ENCODE data around the gene ITPR2. TPM values are rescaled to one million over a fixed set of nuclear protein-coding genes. Genes with fewer than 3 reads are reported as not detected.

The ITPR2 gene
- total RNA-seq, 2 experiments from 2014 or later: 28.8 to 29.9 TPM

- Mint-ChIP-seq H3K27me3 (no peaks in the 10 kb centered on the region), H3K36me3 (ENCODE audit: low read depth) (peaks cover 96% of the 10 kb centered on the region), H3K9me3 (no peaks in the 10 kb centered on the region), H3K4me1 (ENCODE audit: low read depth) (no peaks in the 10 kb centered on the region), H3K27ac (no peak overlapping the region), H3K4me3 (no peak overlapping the region)
- Histone ChIP-seq H3K4me3 (ENCODE audit: low read length) (no peak overlapping the region), H3K4me1 (ENCODE audit: insufficient read depth, low read length) (no peaks in the 10 kb centered on the region), H3K27ac (ENCODE audit: low read depth in 1 of 2, low read length in 2 of 2) (no peak overlapping the region), H3K27me3 (ENCODE audit: control insufficient read depth in 1 of 2, insufficient read depth in 2 of 2, low read length in 2 of 2) (no peaks in the 10 kb centered on the region), H3K36me3 (ENCODE audit: insufficient read depth, low read length) (peaks cover 54% of the 10 kb centered on the region), H3K9me3 (ENCODE audit: control insufficient read depth in 1 of 2, insufficient read depth in 1 of 2, low read length in 2 of 2) (peaks cover 0 to 5% of the 10 kb centered on the region in 2 experiments)
- DNase-seq (no peak), ATAC-seq (ENCODE audit: poor library complexity) (no peak)
- intact Hi-C loops (cut with DNase I, micrococcal nuclease): no loop called here
- CTCF ChIA-PET: no interaction called here
- POLR2A ChIA-PET: no interaction called here
- no peak for TF ChIP-seq CTCF (IDR thresholded peaks at IDR 0.05)
Observed at GRCh38 chr12:26654623-26655022, 178.4 kb downstream of the ITPR2 start.

- TF ChIP-seq CTCF (IDR thresholded peaks at IDR 0.05): peak; percentile 51
- H3K4me1 ChIP-seq (ENCODE audit: insufficient read depth, low read length): no peaks in the 10 kb centered on the region
- Mint-ChIP-seq H3K27ac (no peak overlapping the region), H3K9me3 (no peaks in the 10 kb centered on the region), H3K4me1 (ENCODE audit: low read depth) (no peaks in the 10 kb centered on the region), H3K27me3 (no peaks in the 10 kb centered on the region), H3K36me3 (ENCODE audit: low read depth) (peaks cover 96% of the 10 kb centered on the region), H3K4me3 (no peak overlapping the region)
- ChIA-PET CTCF (interaction anchor here (1.1 to 1.3 kb wide), 2 partner anchors 10 to 17 kb away, joined by 3 to 4 read pairs; no protein-coding TSS in a partner anchor), POLR2A (interaction anchor here (0.6 kb wide), 1 partner anchor 97 kb away, joined by 4 read pairs; no protein-coding TSS in a partner anchor)
- DNase-seq: peak in 5 of 14 experiments; percentile 5 to 40 (median 25)
- H3K4me3 ChIP-seq (ENCODE audit: low read length): no peak overlapping the region
- peaks cover 0 to 5% of the 10 kb centered on the region in 2 experiments for H3K9me3 ChIP-seq (ENCODE audit: control insufficient read depth in 1 of 2, insufficient read depth in 1 of 2, low read length in 2 of 2)
- no peak overlapping the region for H3K27ac ChIP-seq (ENCODE audit: low read depth in 1 of 2, low read length in 2 of 2)
- intact Hi-C loops (cut with DNase I, micrococcal nuclease): no loop called here
- H3K36me3 ChIP-seq (ENCODE audit: insufficient read depth, low read length): peaks cover 36% of the 10 kb centered on the region
- H3K27me3 ChIP-seq (ENCODE audit: control insufficient read depth in 1 of 2, insufficient read depth in 2 of 2, low read length in 2 of 2): no peaks in the 10 kb centered on the region
- no peak for ATAC-seq (ENCODE audit: poor library complexity)
Observed at GRCh38 chr12:26651566-26652188, 181.3 kb downstream of the ITPR2 start.

GRCh38 chr12:26651036-26651435 is 182.0 kb downstream of the ITPR2 start:
- peaks cover 95% of the 10 kb centered on the region for H3K36me3 Mint-ChIP-seq (ENCODE audit: low read depth)
- Histone ChIP-seq H3K4me1 (ENCODE audit: insufficient read depth, low read length) (no peaks in the 10 kb centered on the region), H3K27ac (ENCODE audit: low read depth in 1 of 2, low read length in 2 of 2) (no peak overlapping the region), H3K4me3 (ENCODE audit: low read length) (no peak overlapping the region), H3K27me3 (ENCODE audit: control insufficient read depth in 1 of 2, insufficient read depth in 2 of 2, low read length in 2 of 2) (no peaks in the 10 kb centered on the region), H3K36me3 (ENCODE audit: insufficient read depth, low read length) (peaks cover 30% of the 10 kb centered on the region), H3K9me3 (ENCODE audit: control insufficient read depth in 1 of 2, insufficient read depth in 1 of 2, low read length in 2 of 2) (peaks cover 0 to 5% of the 10 kb centered on the region in 2 experiments)
- intact Hi-C loops (cut with DNase I, micrococcal nuclease): no loop called here
- TF ChIP-seq CTCF (IDR thresholded peaks at IDR 0.05): no peak
- no peaks in the 10 kb centered on the region for H3K9me3 Mint-ChIP-seq
- DNase-seq (no peak), ATAC-seq (ENCODE audit: poor library complexity) (no peak)
- ChIA-PET CTCF (no interaction called here), POLR2A (no interaction called here)
- H3K27me3 Mint-ChIP-seq: no peaks in the 10 kb centered on the region
- H3K4me1 Mint-ChIP-seq (ENCODE audit: low read depth): no peaks in the 10 kb centered on the region
- no peak overlapping the region for H3K4me3 Mint-ChIP-seq
- H3K27ac Mint-ChIP-seq: no peak overlapping the region
